ENCODE data around the gene ROR1.

DNA sequence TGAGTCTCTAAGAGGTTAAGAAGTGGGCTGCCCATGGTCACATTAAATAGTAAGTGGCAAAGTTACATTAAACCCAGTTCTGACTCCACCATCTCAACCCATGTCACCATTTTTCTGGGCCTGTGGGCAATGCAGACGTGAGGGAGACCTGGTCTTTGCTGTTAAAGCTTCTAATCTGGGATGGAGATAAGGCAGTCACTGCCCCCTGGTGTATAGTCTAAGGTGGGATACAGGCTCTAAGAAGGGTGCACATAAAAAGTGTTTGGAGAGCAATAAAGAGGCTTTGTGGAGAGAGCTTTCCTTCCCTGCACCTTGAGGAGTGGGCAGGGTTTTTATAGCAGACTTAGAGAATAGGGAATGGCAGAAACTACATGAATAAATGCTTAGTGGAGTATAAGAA lies 141.3 kb downstream of the ROR1 start:
- TF ChIP-seq, protein P1, sequence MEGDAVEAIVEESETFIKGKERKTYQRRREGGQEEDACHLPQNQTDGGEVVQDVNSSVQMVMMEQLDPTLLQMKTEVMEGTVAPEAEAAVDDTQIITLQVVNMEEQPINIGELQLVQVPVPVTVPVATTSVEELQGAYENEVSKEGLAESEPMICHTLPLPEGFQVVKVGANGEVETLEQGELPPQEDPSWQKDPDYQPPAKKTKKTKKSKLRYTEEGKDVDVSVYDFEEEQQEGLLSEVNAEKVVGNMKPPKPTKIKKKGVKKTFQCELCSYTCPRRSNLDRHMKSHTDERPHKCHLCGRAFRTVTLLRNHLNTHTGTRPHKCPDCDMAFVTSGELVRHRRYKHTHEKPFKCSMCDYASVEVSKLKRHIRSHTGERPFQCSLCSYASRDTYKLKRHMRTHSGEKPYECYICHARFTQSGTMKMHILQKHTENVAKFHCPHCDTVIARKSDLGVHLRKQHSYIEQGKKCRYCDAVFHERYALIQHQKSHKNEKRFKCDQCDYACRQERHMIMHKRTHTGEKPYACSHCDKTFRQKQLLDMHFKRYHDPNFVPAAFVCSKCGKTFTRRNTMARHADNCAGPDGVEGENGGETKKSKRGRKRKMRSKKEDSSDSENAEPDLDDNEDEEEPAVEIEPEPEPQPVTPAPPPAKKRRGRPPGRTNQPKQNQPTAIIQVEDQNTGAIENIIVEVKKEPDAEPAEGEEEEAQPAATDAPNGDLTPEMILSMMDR (IDR thresholded peaks at IDR 0.05) = peak; percentile 59
- no peak for TF ChIP-seq EZH2 (IDR thresholded peaks at IDR 0.05; ENCODE audit: borderline replicate concordance, insufficient read depth, low read depth, low read length, poor library complexity, severe bottlenecking)
